ENCODE measurements around the gene TNRC6C. TPM values are rescaled to one million over a fixed set of nuclear protein-coding genes. Genes with fewer than 3 reads are reported as not detected.

The TNRC6C gene
- 1.5 to 3.9 TPM (median 3.4 TPM) in 5 replicates for total RNA-seq (2022; extraction: Qiagen RNA extraction)

DNA sequence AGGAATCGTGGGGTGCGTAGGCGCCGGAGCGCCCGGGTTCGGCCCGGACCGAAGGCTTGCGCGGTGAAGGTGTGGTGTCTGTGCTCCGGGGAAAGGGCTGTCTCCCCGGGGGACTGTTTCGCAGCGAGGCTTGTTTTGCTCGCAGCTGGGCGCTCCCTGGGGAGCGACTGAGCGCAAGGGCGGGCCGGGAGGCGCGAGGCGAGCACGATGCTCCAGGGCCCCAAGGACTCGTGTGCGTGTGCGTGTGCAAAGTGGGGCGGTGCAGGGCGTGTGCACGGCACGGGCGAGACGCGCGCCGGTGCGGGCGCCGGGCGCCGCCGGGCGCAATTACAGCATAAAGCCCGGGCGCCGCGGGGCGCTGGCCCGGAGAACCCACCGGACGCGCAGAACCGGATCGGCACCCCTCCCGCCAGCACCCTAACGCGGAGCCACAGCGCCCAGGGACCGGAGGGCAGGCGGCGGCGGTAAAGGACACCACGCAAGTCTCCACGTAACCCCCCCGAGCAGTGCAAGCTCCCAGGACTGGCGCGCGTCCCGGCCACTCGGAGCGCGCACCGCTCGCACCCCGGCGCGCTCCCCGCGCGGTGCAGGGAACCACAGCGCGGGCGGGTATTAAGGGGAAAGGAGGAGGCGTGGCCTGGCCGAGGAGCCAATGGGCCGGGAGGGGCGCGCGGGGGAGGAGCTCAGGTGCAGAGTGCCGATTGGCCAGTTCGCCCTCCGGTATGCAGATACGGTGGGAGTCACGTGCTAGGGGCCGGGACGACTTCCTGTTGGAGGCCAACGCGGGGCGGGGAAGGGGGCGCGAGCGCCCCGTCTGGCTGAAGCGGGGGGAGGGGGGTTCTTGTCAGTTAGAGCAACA lies at the start of gene TNRC6C:
TSS of gene TNRC6C (plus strand) at position 847 of the 859 bp plus-strand sequence. CDS start 45,504 bp downstream, outside the sequence.

GRCh38 chr17:78128551-78129350 lies 170.2 kb downstream of the TNRC6C start, which contains the start of gene TMC6:
Gene TMC6 (minus strand): TSS chr17:78128755. CDS start chr17:78126832, 1,923 bp downstream.

DNA sequence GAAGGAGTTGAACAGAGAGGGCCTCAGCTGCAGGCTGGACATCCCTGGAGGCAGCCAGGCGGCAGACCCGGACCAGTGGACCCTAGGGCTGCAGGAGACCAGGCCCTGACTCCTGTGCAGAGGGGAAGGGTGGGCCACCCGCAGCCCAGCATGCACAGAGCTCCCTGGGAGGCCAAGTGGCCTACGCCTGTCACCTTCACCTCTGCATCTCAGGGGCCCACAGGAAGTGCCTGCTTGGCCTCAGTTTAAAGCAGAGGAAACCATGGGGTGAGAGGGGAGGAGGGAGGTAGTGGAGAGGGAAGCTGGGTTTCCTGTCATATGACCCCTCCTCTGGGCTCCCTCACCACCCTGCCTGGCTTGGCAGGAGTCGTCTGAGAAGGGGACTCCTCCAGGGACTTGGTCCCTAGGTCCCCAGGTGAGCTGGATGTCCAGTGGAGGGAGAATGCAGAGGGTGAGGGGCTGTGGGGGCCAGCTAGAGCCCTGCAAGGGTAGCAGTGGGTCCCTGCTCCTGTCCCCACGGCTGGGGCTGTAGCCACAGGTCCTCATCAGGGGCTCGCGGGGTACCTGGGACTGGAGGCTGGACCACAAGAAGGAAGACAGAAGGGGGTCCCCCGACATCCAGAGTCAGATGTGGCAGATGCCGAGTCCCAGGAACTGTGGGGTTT lies 172.1 kb downstream of the TNRC6C start, which contains the start of gene TMC8:
TSS of gene TMC8 (plus strand) at position 335 of the 665 bp plus-strand sequence. CDS start 818 bp downstream, outside the sequence.

Other genes with a start within 250 kb of the TNRC6C start
- gene TMC6, start 170.1 kb downstream of the TNRC6C start, total RNA-seq (2022; extraction: Qiagen RNA extraction), result 6.9 to 11.5 TPM (median 10.3 TPM) in 5 replicates
- gene TMC8, start 172.1 kb downstream of the TNRC6C start, total RNA-seq (2022; extraction: Qiagen RNA extraction), result 0.14 to 0.45 TPM (median 0.18 TPM) in 5 replicates
- gene C17orf99, start 187.7 kb downstream of the TNRC6C start, total RNA-seq (2022; extraction: Qiagen RNA extraction), result not detected in 5 replicates
- gene SYNGR2, start 209.9 kb downstream of the TNRC6C start, total RNA-seq (2022; extraction: Qiagen RNA extraction), result 114 to 204 TPM (median 178 TPM) in 5 replicates
- 193 to 278 TPM (median 209 TPM) in 5 replicates for gene TK1, start 228.3 kb downstream of the TNRC6C start, total RNA-seq (2022; extraction: Qiagen RNA extraction)
- 37.6 to 51.2 TPM (median 41.4 TPM) in 5 replicates for gene AFMID, start 228.7 kb downstream of the TNRC6C start, total RNA-seq (2022; extraction: Qiagen RNA extraction)

Data from A549 treated with dexamethasone at 1 μM for 4 hours (cell line).